ENCODE measurements around the gene VMO1. TPM values are rescaled to one million over a fixed set of nuclear protein-coding genes. Genes with fewer than 3 reads are reported as not detected.
A peak's percentile ranks its signal among the peaks of the same experiment; 100 is the strongest.
"Not testable (repeated sequence)": the region's sequence is repeated elsewhere in the genome, so short reads cannot be mapped to it uniquely, and the experiment has no call there.

Gene VMO1, protein sequence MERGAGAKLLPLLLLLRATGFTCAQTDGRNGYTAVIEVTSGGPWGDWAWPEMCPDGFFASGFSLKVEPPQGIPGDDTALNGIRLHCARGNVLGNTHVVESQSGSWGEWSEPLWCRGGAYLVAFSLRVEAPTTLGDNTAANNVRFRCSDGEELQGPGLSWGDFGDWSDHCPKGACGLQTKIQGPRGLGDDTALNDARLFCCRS
- total RNA-seq (2014; rRNA removed; shearing (Covaris generic)) (not detected in 2 replicates), polyA plus RNA-seq (2016; fragmentation: Nextera tagmentation; extraction: Ambion mirVana) (0.63 and 0.93 TPM in 2 replicates)

GRCh38 chr17:4786106-4786511 is at the start of gene VMO1:
VMO1 (minus strand) TSS chr17:4786364; CDS start chr17:4786352, 12 bp downstream.
- Histone ChIP-seq H3K79me2 (ENCODE audit: insufficient read depth) (no peaks in the 10 kb centered on the region), H3F3A (ENCODE audit: insufficient read depth) (peaks cover 15% of the 10 kb centered on the region), H3K9me2 (ENCODE audit: insufficient read depth) (no peaks in the 10 kb centered on the region), H3K9ac (peak within 1 kb of the TSS; percentile 50), H3K4me3 (peak within 1 kb of the TSS; percentile 64), H3K36me3 (ENCODE audit: low read depth) (no peaks in the 10 kb centered on the region), H4K20me1 (ENCODE audit: insufficient read depth) (no peaks in the 10 kb centered on the region), H3K27me3 (replicated peaks; ENCODE audit: insufficient read depth) (peaks cover 23% of the 10 kb centered on the region), H2AFZ (peak within 1 kb of the TSS; percentile 84), H3K9me3 (ENCODE audit: low read depth) (no peaks in the 10 kb centered on the region), H3K4me2 (ENCODE audit: unreplicated experiment) (peak within 1 kb of the TSS; percentile 88), H3K4me1 (ENCODE audit: insufficient read depth) (peaks cover 19% of the 10 kb centered on the region; the same call in 1 of the 2 replicates), H3K27ac (no peak within 1 kb of the TSS)
- whole genome bisulfite sequencing, 2 experiments (ENCODE audit: low coverage in 1 of 2, low lambda C conversion rate in 2 of 2, missing lambda C conversion rate in 2 of 2): 11% methylated on average over 24 of the region's 24 CpGs
- DNase-seq: peak; percentile 69
- TF ChIP-seq EZH2phosphoT487 (IDR thresholded peaks at IDR 0.05; ENCODE audit: insufficient read depth, low read depth) (no peak), EZH2 (IDR thresholded peaks at IDR 0.05; ENCODE audit: insufficient read depth, poor library complexity, severe bottlenecking) (no peak)
- in situ Hi-C loops (cut with MboI): no loop called here

DNA sequence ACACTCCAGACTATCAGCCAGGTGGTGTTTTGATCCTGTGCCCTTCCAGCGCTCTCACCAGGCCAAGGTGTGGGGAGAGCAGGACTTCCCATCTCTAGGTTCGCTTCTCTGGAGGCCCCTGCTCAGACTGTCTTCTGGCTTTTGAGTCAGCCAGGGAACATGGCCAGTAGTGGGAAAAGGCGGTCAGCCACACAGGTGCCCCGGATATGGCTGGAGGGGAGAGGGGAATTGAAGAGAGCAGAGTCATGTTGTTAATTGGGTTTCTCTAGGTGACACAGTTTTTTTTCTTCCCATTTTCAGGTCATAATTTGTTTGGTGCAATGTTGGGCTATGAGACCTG is 48.5 kb upstream of the VMO1 start:
- WGBS, 2 experiments (ENCODE audit: low coverage in 1 of 2, low lambda C conversion rate in 2 of 2, missing lambda C conversion rate in 2 of 2): 73 to 83% methylated on average over 4 of the region's 4 CpGs
- TF ChIP-seq EZH2phosphoT487 (IDR thresholded peaks at IDR 0.05; ENCODE audit: insufficient read depth, low read depth) (no peak), EZH2 (IDR thresholded peaks at IDR 0.05; ENCODE audit: insufficient read depth, poor library complexity, severe bottlenecking) (no peak)
- H3K27me3 ChIP-seq (replicated peaks; ENCODE audit: insufficient read depth): no peaks in the 10 kb centered on the region
- H3K9ac ChIP-seq: peak overlapping the region; percentile 81
- H3K4me1 ChIP-seq (ENCODE audit: insufficient read depth): peaks cover 8% of the 10 kb centered on the region; the same call in 1 of the 2 replicates
- no peak overlapping the region for H2AFZ ChIP-seq
- no peaks in the 10 kb centered on the region for H3K9me3 ChIP-seq (ENCODE audit: low read depth)
- H4K20me1 ChIP-seq (ENCODE audit: insufficient read depth): peaks cover 16% of the 10 kb centered on the region
- no peaks in the 10 kb centered on the region for H3F3A ChIP-seq (ENCODE audit: insufficient read depth)
- no peaks in the 10 kb centered on the region for H3K36me3 ChIP-seq (ENCODE audit: low read depth)
- in situ Hi-C loops (cut with MboI): no loop called here
- DNase-seq: no peak
- H3K4me3 ChIP-seq: peak overlapping the region; percentile 78
- peak overlapping the region; percentile 91 for H3K4me2 ChIP-seq (ENCODE audit: unreplicated experiment)
- no peak overlapping the region for H3K27ac ChIP-seq
- H3K9me2 ChIP-seq (ENCODE audit: insufficient read depth): no peaks in the 10 kb centered on the region
- peaks cover 64% of the 10 kb centered on the region for H3K79me2 ChIP-seq (ENCODE audit: insufficient read depth)

- Histone ChIP-seq H3K27me3 (replicated peaks; ENCODE audit: insufficient read depth) (no peaks in the 10 kb centered on the region), H3K9me2 (ENCODE audit: insufficient read depth) (no peaks in the 10 kb centered on the region), H3K9ac (peak overlapping the region; percentile 81), H3K4me2 (ENCODE audit: unreplicated experiment) (peak overlapping the region; percentile 91), H3K9me3 (ENCODE audit: low read depth) (no peaks in the 10 kb centered on the region), H3K79me2 (ENCODE audit: insufficient read depth) (peaks cover 59% of the 10 kb centered on the region), H3K4me1 (ENCODE audit: insufficient read depth) (peaks cover 8% of the 10 kb centered on the region; the same call in 1 of the 2 replicates), H3K36me3 (ENCODE audit: low read depth) (no peaks in the 10 kb centered on the region), H3K27ac (peak overlapping the region; percentile 22), H3F3A (ENCODE audit: insufficient read depth) (no peaks in the 10 kb centered on the region), H4K20me1 (ENCODE audit: insufficient read depth) (peaks cover 12% of the 10 kb centered on the region), H2AFZ (peak overlapping the region; percentile 73), H3K4me3 (peak overlapping the region; percentile 78)
- in situ Hi-C loops (cut with MboI): no loop called here
- peak; percentile 61 for DNase-seq
- WGBS, 2 experiments (ENCODE audit: low coverage in 1 of 2, low lambda C conversion rate in 2 of 2, missing lambda C conversion rate in 2 of 2): 11 to 12% methylated on average over 15 of the region's 15 CpGs
- TF ChIP-seq EZH2 (IDR thresholded peaks at IDR 0.05; ENCODE audit: insufficient read depth, poor library complexity, severe bottlenecking): no peak
- no peak for TF ChIP-seq EZH2phosphoT487 (IDR thresholded peaks at IDR 0.05; ENCODE audit: insufficient read depth, low read depth)
These were observed 47.9 kb upstream of the VMO1 start for GRCh38 chr17:4833941-4834680.

- TF ChIP-seq EZH2phosphoT487 (IDR thresholded peaks at IDR 0.05; ENCODE audit: insufficient read depth, low read depth) (no peak), EZH2 (IDR thresholded peaks at IDR 0.05; ENCODE audit: insufficient read depth, poor library complexity, severe bottlenecking) (no peak)
- DNase-seq: peak; percentile 97
- H3K4me1 ChIP-seq (ENCODE audit: insufficient read depth): peaks cover 8% of the 10 kb centered on the region; the same call in 1 of the 2 replicates
- peaks cover 11% of the 10 kb centered on the region for H4K20me1 ChIP-seq (ENCODE audit: insufficient read depth)
- no peaks in the 10 kb centered on the region for H3F3A ChIP-seq (ENCODE audit: insufficient read depth)
- H3K27me3 ChIP-seq (replicated peaks; ENCODE audit: insufficient read depth): no peaks in the 10 kb centered on the region
- peaks cover 51% of the 10 kb centered on the region for H3K79me2 ChIP-seq (ENCODE audit: insufficient read depth)
- peak within 1 kb of the TSS; percentile 91 for H3K4me2 ChIP-seq (ENCODE audit: unreplicated experiment)
- peak within 1 kb of the TSS; percentile 73 for H2AFZ ChIP-seq
- H3K4me3 ChIP-seq: peak within 1 kb of the TSS; percentile 78
- H3K27ac ChIP-seq: peak within 1 kb of the TSS; percentile 51
- peak within 1 kb of the TSS; percentile 81 for H3K9ac ChIP-seq
- H3K9me3 ChIP-seq (ENCODE audit: low read depth): no peaks in the 10 kb centered on the region
- H3K9me2 ChIP-seq (ENCODE audit: insufficient read depth): no peaks in the 10 kb centered on the region
- WGBS, 2 experiments (ENCODE audit: low coverage in 1 of 2, low lambda C conversion rate in 2 of 2, missing lambda C conversion rate in 2 of 2): 1 to 3% methylated on average over 40 to 45 of the region's 91 CpGs
- in situ Hi-C loops (cut with MboI): no loop called here
- no peaks in the 10 kb centered on the region for H3K36me3 ChIP-seq (ENCODE audit: low read depth)
These were observed 47.2 kb upstream of the VMO1 start, which contains the start of gene MINK1 for GRCh38 chr17:4833178-4833940. MINK1 (plus strand) TSS chr17:4833340; CDS start chr17:4833584, 244 bp downstream.

DNA sequence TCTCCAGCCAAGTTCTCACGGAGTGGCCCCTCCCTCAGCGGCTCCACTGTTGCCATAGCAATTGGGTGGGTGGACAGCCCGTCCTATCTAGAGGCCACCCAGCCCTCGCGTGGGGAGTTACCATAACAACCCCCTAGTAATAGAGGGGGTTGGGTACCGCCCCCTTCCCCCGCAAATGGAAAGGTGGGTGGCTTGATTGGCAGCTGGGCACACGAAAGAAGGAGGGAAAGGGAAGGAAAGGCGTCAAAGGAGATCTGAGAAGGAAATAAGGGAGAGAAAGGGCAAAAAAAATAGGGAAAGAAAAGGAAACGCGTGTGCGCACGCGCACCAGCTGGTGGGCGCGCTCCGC is 46.6 kb upstream of the VMO1 start:
- H3K4me1 ChIP-seq (ENCODE audit: insufficient read depth); H3K9me2 ChIP-seq (ENCODE audit: insufficient read depth); H3K27me3 ChIP-seq (replicated peaks; ENCODE audit: insufficient read depth); DNase-seq; H3K36me3 ChIP-seq (ENCODE audit: low read depth); H3K9me3 ChIP-seq (ENCODE audit: low read depth); H3F3A ChIP-seq (ENCODE audit: insufficient read depth); in situ Hi-C loops (cut with MboI): not testable (repeated sequence)
- 0 to 2% methylated on average over 9 to 11 of the region's 17 CpGs for WGBS, 2 experiments (ENCODE audit: low coverage in 1 of 2, low lambda C conversion rate in 2 of 2, missing lambda C conversion rate in 2 of 2)
- peak overlapping the region; percentile 81 for H3K9ac ChIP-seq
- H3K4me2 ChIP-seq (ENCODE audit: unreplicated experiment): peak overlapping the region; percentile 66
- H3K79me2 ChIP-seq (ENCODE audit: insufficient read depth): peaks cover 46% of the 10 kb centered on the region
- H4K20me1 ChIP-seq (ENCODE audit: insufficient read depth): peaks cover 11% of the 10 kb centered on the region
- peak overlapping the region; percentile 67 for H2AFZ ChIP-seq
- peak overlapping the region; percentile 51 for H3K27ac ChIP-seq
- H3K4me3 ChIP-seq: peak overlapping the region; percentile 78
